ENCODE data around the gene LRRC3B. TPM values are rescaled to one million over a fixed set of nuclear protein-coding genes. Genes with fewer than 3 reads are reported as not detected.

LRRC3B gene
- total RNA-seq, 1 experiment from 2014 or later, result not detected

GRCh38 chr3:26713091-26713490 lies 90.5 kb downstream of the LRRC3B start:
- intact Hi-C loops (cut with micrococcal nuclease), result no loop called here
- no TSS peak for BruUV-seq (replicated peaks)
- Mint-ChIP-seq H3K4me3 (ENCODE audit: unreplicated experiment) (no peak overlapping the region), H3K27ac (ENCODE audit: low read depth, unreplicated experiment) (no peak overlapping the region), H3K36me3 (ENCODE audit: insufficient read depth, unreplicated experiment) (no peaks in the 10 kb centered on the region), H3K9me3 (ENCODE audit: unreplicated experiment) (peaks cover 7% of the 10 kb centered on the region), H3K4me1 (ENCODE audit: insufficient read depth, unreplicated experiment) (no peaks in the 10 kb centered on the region), H3K27me3 (ENCODE audit: insufficient read depth, unreplicated experiment) (no peaks in the 10 kb centered on the region)
- ChIA-PET POLR2A (interaction anchor here (1.0 kb wide), 1 partner anchor 1064 kb away, joined by 3 read pairs; no protein-coding TSS in a partner anchor), CTCF (interaction anchor here (0.6 to 2.2 kb wide), 37 partner anchors 9 to 1065 kb away, joined by 3 to 18 read pairs (median 4); no protein-coding TSS in a partner anchor)
- TF ChIP-seq CTCF (IDR thresholded peaks at IDR 0.05; ENCODE audit: unreplicated experiment), result no peak
- no peak for DNase-seq (ENCODE audit: unreplicated experiment)

- TF ChIP-seq CTCF (IDR thresholded peaks at IDR 0.05; ENCODE audit: unreplicated experiment), result no peak
- intact Hi-C loops (cut with micrococcal nuclease), result no loop called here
- Mint-ChIP-seq H3K9me3 (ENCODE audit: unreplicated experiment) (peaks cover 7% of the 10 kb centered on the region), H3K27me3 (ENCODE audit: insufficient read depth, unreplicated experiment) (no peaks in the 10 kb centered on the region), H3K36me3 (ENCODE audit: insufficient read depth, unreplicated experiment) (no peaks in the 10 kb centered on the region), H3K4me1 (ENCODE audit: insufficient read depth, unreplicated experiment) (no peaks in the 10 kb centered on the region), H3K27ac (ENCODE audit: low read depth, unreplicated experiment) (no peak overlapping the region), H3K4me3 (ENCODE audit: unreplicated experiment) (no peak overlapping the region)
- POLR2A ChIA-PET, result no interaction called here
- no peak for DNase-seq (ENCODE audit: unreplicated experiment)
- CTCF ChIA-PET, result no interaction called here
- BruUV-seq (replicated peaks), result no TSS peak
These were observed 91.9 kb downstream of the LRRC3B start for GRCh38 chr3:26714485-26714884.

- BruUV-seq (replicated peaks), result no TSS peak
- no peak for DNase-seq (ENCODE audit: unreplicated experiment)
- no peak for TF ChIP-seq CTCF (IDR thresholded peaks at IDR 0.05; ENCODE audit: unreplicated experiment)
- Mint-ChIP-seq H3K9me3 (ENCODE audit: unreplicated experiment) (peaks cover 7% of the 10 kb centered on the region), H3K4me3 (ENCODE audit: unreplicated experiment) (no peak overlapping the region), H3K27me3 (ENCODE audit: insufficient read depth, unreplicated experiment) (no peaks in the 10 kb centered on the region), H3K36me3 (ENCODE audit: insufficient read depth, unreplicated experiment) (no peaks in the 10 kb centered on the region), H3K4me1 (ENCODE audit: insufficient read depth, unreplicated experiment) (no peaks in the 10 kb centered on the region), H3K27ac (ENCODE audit: low read depth, unreplicated experiment) (no peak overlapping the region)
- CTCF ChIA-PET, result interaction anchor here (0.6 to 0.7 kb wide), 2 partner anchors 36 to 59 kb away, joined by 3 read pairs; no protein-coding TSS in a partner anchor
- intact Hi-C loops (cut with micrococcal nuclease), result no loop called here
- POLR2A ChIA-PET, result no interaction called here
These were observed 92.9 kb downstream of the LRRC3B start for GRCh38 chr3:26715431-26715830.

- no peaks in the 10 kb centered on the region for H3K27me3 Mint-ChIP-seq (ENCODE audit: insufficient read depth, unreplicated experiment)
- ChIA-PET POLR2A (no interaction called here), CTCF (interaction anchor here (1.1 kb wide), 1 partner anchor 873 kb away, joined by 3 read pairs; no protein-coding TSS in a partner anchor)
- intact Hi-C loops (cut with micrococcal nuclease), result no loop called here
- H3K36me3 Mint-ChIP-seq (ENCODE audit: insufficient read depth, unreplicated experiment), result no peaks in the 10 kb centered on the region
- no peak for TF ChIP-seq CTCF (IDR thresholded peaks at IDR 0.05; ENCODE audit: unreplicated experiment)
- peaks cover 7% of the 10 kb centered on the region for H3K9me3 Mint-ChIP-seq (ENCODE audit: unreplicated experiment)
- H3K4me1 Mint-ChIP-seq (ENCODE audit: insufficient read depth, unreplicated experiment), result no peaks in the 10 kb centered on the region
- no peak overlapping the region for H3K27ac Mint-ChIP-seq (ENCODE audit: low read depth, unreplicated experiment)
- no peak for DNase-seq (ENCODE audit: unreplicated experiment)
- no peak overlapping the region for H3K4me3 Mint-ChIP-seq (ENCODE audit: unreplicated experiment)
- no TSS peak for BruUV-seq (replicated peaks)
These were observed 95.7 kb downstream of the LRRC3B start for GRCh38 chr3:26718315-26718714.

Measured in MCF 10A (cell line).